Ecto neural progenitor cell (in vitro differentiated cells): ENCODE results near the gene TMIGD2.
A peak's percentile ranks its signal among the peaks of the same experiment; 100 is the strongest.

ENCODE experiments used
- DNase-seq: peaks from one replicate; pipeline ENCODE4 v3.0.0-alpha.2; 2018; ENCODE audit warnings: low spot score

The TMIGD2 gene

GRCh38 chr19:4326837-4327251 lies 24.7 kb upstream of the TMIGD2 start:
- peak; percentile 76 for DNase-seq

- no peak for DNase-seq
Measured at GRCh38 chr19:4326215-4326836, 24.1 kb upstream of the TMIGD2 start.

GRCh38 chr19:4324228-4324627 lies 22.0 kb upstream of the TMIGD2 start:
- no peak for DNase-seq

- no peak for DNase-seq
Measured at GRCh38 chr19:4323692-4324091, 21.5 kb upstream of the TMIGD2 start.

GRCh38 chr19:4322942-4323665 lies 20.9 kb upstream of the TMIGD2 start:
- DNase-seq, result no peak

GRCh38 chr19:4320419-4320818 lies 18.2 kb upstream of the TMIGD2 start:
- DNase-seq, result no peak

GRCh38 chr19:4319067-4319718 lies 17.0 kb upstream of the TMIGD2 start:
- DNase-seq, result no peak

- no peak for DNase-seq
Measured at GRCh38 chr19:4318460-4318859, 16.3 kb upstream of the TMIGD2 start.

- DNase-seq, result no peak
Measured at GRCh38 chr19:4316956-4317355, 14.8 kb upstream of the TMIGD2 start.

GRCh38 chr19:4313847-4314490 lies 11.8 kb upstream of the TMIGD2 start:
- no peak for DNase-seq

- no peak for DNase-seq
Measured at GRCh38 chr19:4310247-4311121, 8.3 kb upstream of the TMIGD2 start.

GRCh38 chr19:4305659-4306058 lies 3.5 kb upstream of the TMIGD2 start:
- no peak for DNase-seq

GRCh38 chr19:4305257-4305612 lies 3.0 kb upstream of the TMIGD2 start:
- no peak for DNase-seq

- peak; percentile 91 for DNase-seq
Measured at GRCh38 chr19:4304538-4305256, 2.5 kb upstream of the TMIGD2 start, which contains the start of gene FSD1. Gene FSD1 (plus strand): TSS chr19:4304598. CDS start chr19:4304747, 149 bp downstream.

- no peak for DNase-seq
Measured at GRCh38 chr19:4303819-4304537, 1.8 kb upstream of the TMIGD2 start.

GRCh38 chr19:4301590-4302242 lies 473 bp downstream of the TMIGD2 start:
- no peak for DNase-seq

GRCh38 chr19:4300589-4300988 lies 1.6 kb downstream of the TMIGD2 start:
- no peak for DNase-seq

- DNase-seq, result no peak
Measured at GRCh38 chr19:4298810-4299550, 3.2 kb downstream of the TMIGD2 start.
